ENCODE measurements around the gene OR1L4. TPM values are rescaled to one million over a fixed set of nuclear protein-coding genes. Genes with fewer than 3 reads are reported as not detected.

The OR1L4 gene
- total and polyA plus RNA-seq, 2 of the 8 experiments (the other 6 are each of a cell fraction or from before 2014, with no cell fraction given): not detected

- Histone ChIP-seq H3K27me3 (replicated peaks in 1 of 4; ENCODE audit: control insufficient read depth in 3 of 4, extremely low read depth in 1 of 4, insufficient read depth in 3 of 4, low read length in 3 of 4) (no peaks in the 10 kb centered on the region), H3K14ac (ENCODE audit: insufficient read length) (no peak overlapping the region), H3K23ac (ENCODE audit: insufficient read length) (no peak overlapping the region), H3K56ac (replicated peaks; ENCODE audit: insufficient read length, low read depth, low read length) (no peak overlapping the region), H3K79me1 (ENCODE audit: low read depth, low read length) (no peaks in the 10 kb centered on the region), H2BK20ac (ENCODE audit: low read length) (no peak overlapping the region), H2BK5ac (ENCODE audit: low read depth, low read length) (no peak overlapping the region), H4K20me1 (replicated peaks in 1 of 2; ENCODE audit: control insufficient read depth in 1 of 2, insufficient read depth in 2 of 2, low read length in 2 of 2) (no peaks in the 10 kb centered on the region), H4K5ac (ENCODE audit: insufficient read length, low read depth, low read length) (no peak overlapping the region), H3K23me2 (ENCODE audit: low read depth, low read length) (no peaks in the 10 kb centered on the region), H2BK120ac (replicated peaks; ENCODE audit: low read depth, low read length) (no peak overlapping the region), H2AK5ac (ENCODE audit: low read depth, low read length) (no peak overlapping the region), H2BK12ac (ENCODE audit: low read depth, low read length) (no peak overlapping the region), H3K9me3 (ENCODE audit: insufficient read depth in 2 of 2, low read depth in 1 of 2, low read length in 1 of 2) (peaks cover 25 to 46% of the 10 kb centered on the region in 2 experiments), H3K36me3 (ENCODE audit: control insufficient read depth in 2 of 4, insufficient read depth in 4 of 4, low read length in 3 of 4) (no peaks in the 10 kb centered on the region), H3K4me1 (replicated peaks in 1 of 4; ENCODE audit: control insufficient read depth in 3 of 4, insufficient read depth in 4 of 4, low read length in 3 of 4) (no peaks in the 10 kb centered on the region), H2AFZ (ENCODE audit: low read length) (no peak overlapping the region), H3K9ac (replicated peaks in 1 of 4; ENCODE audit: extremely low read depth in 1 of 4, low read depth in 3 of 4, low read length in 3 of 4) (no peak overlapping the region), H3K4ac (replicated peaks; ENCODE audit: insufficient read length, low read depth, low read length) (no peak overlapping the region), H3K18ac (ENCODE audit: extremely low read depth, low read length) (no peak overlapping the region), H3K4me3 (ENCODE audit: extremely low read depth in 1 of 4, insufficient read depth in 2 of 4, low read depth in 3 of 4, low read length in 4 of 4) (no peak overlapping the region), H3K27ac (ENCODE audit: low read depth, low read length) (no peak overlapping the region), H4K8ac (ENCODE audit: extremely low read depth, insufficient read depth, low read length) (no peak overlapping the region), H4K91ac (replicated peaks; ENCODE audit: insufficient read length, low read length) (no peak overlapping the region), H3K79me2 (ENCODE audit: control insufficient read depth in 1 of 2, insufficient read depth in 2 of 2, low read length in 2 of 2) (no peaks in the 10 kb centered on the region), H3K4me2 (ENCODE audit: insufficient read depth in 1 of 2, low read depth in 2 of 2, low read length in 2 of 2) (no peak overlapping the region), H2BK15ac (ENCODE audit: low read length) (no peak overlapping the region)
- ChIA-PET POLR2A (ENCODE audit: partially characterized antibody) (no interaction called here), CTCF (ENCODE audit: partially characterized antibody) (no interaction called here)
- no peak for TF ChIP-seq EP300 (IDR thresholded peaks at IDR 0.05; ENCODE audit: borderline replicate concordance in 1 of 2, low read depth in 2 of 2, low read length in 2 of 2)
- no peak for TF ChIP-seq CBX8 (IDR thresholded peaks at IDR 0.05; ENCODE audit: borderline replicate concordance, low read depth, low read length)
- TF ChIP-seq PHF8 (conservative IDR thresholded peaks at IDR 0.05; ENCODE audit: low read depth, low read length): no peak
- TF ChIP-seq CREB1 (IDR thresholded peaks at IDR 0.05): no peak
- 78% methylated on average over 1 of the region's 1 CpG; no CpG with 5 or more reads in 1 of the 2 experiments for WGBS, 2 experiments (ENCODE audit: extremely low coverage in 1 of 2, insufficient coverage in 1 of 2, insufficient read length in 1 of 2, insufficient replicate concordance in 2 of 2, low coverage in 1 of 2, low lambda C conversion rate in 2 of 2, missing lambda C conversion rate in 1 of 2)
- FAIRE-seq (no peak), DNase-seq (ENCODE audit: low read depth in 1 of 2, low spot score in 2 of 2) (no peak)
Observed at GRCh38 chr9:122695696-122696095, 28.1 kb upstream of the OR1L4 start.
